ENCODE results near the gene AKAP1.

- TF ChIP-seq GATA2 (IDR thresholded peaks at IDR 0.05; ENCODE audit: low read depth, low read length) = no peak
- no peak for TF ChIP-seq GATA3 (IDR thresholded peaks at IDR 0.05; ENCODE audit: low read depth, low read length)
These were observed 19.6 kb downstream of the AKAP1 start for GRCh38 chr17:57104461-57105175.
